SK-N-SH (cell line): Measurements from ENCODE around the gene SGPL1. TPM values are rescaled to one million over a fixed set of nuclear protein-coding genes. Genes with fewer than 3 reads are reported as not detected.

Experiments used
- CTCF ChIA-PET: fragments of 300-600, 350-600 bp; formaldehyde crosslinking; extraction: SDS; loops from one replicate; lab custom pipeline; 2021; lab: Yijun Ruan, JAX
- POLR2A ChIA-PET: fragments of 350-600 bp; sonication (Branson Sonifier 250); formaldehyde crosslinking; extraction: SDS; loops from one replicate; lab custom pipeline; 2020; ENCODE audit warnings: antibody characterized with exemption, inconsistent platforms; lab: Yijun Ruan, JAX
- DNase-seq: peaks from one replicate; pipeline ENCODE4 v3.0.0; 2012
- H2AFZ ChIP-seq: fragments of 200-600 bp; sonication (generic); 2 replicates; pipeline ENCODE4 v1.8.1; 2016; ENCODE audit warnings: antibody characterized with exemption, mild to moderate bottlenecking, low read depth
- H3F3A ChIP-seq: fragments of 200-600 bp; sonication (generic); replicated peaks from 2 replicates; pipeline ENCODE3; 2016; ENCODE audit warnings: antibody characterized with exemption, mild to moderate bottlenecking; ENCODE audit not compliant: insufficient read depth
- H3K27ac ChIP-seq, 2 experiments: fragments of 200-500 bp in 1 of 2; fragments of 200-600 bp in 1 of 2; sonication (Bioruptor generic) in 1 of 2; sonication (generic), shearing (Covaris generic) in 1 of 2; 2 replicates each; pipeline versions ENCODE4 v1.5.1 to v1.6.1; 2014 to 2016; ENCODE audit warnings: low read depth in 2 of 2, inconsistent platforms in 1 of 2, low read length in 1 of 2, mild to moderate bottlenecking in 1 of 2, mixed read lengths in 1 of 2
- H3K27me3 ChIP-seq: fragments of 200-600 bp; sonication (generic), shearing (Covaris generic); 2 replicates; pipeline ENCODE4 v1.6.1; 2016; ENCODE audit warnings: mixed run types; ENCODE audit not compliant: insufficient read depth
- H3K36me3 ChIP-seq, 2 experiments: fragments of 200-500 bp in 1 of 2; fragments of 200-600 bp in 1 of 2; sonication (Bioruptor generic) in 1 of 2; sonication (generic) in 1 of 2; replicated peaks in 1 of 2; 2 replicates each; pipeline versions ENCODE3 to v1.5.1; 2014 to 2016; ENCODE audit warnings: low read length in 1 of 2, mild to moderate bottlenecking in 1 of 2; ENCODE audit not compliant: insufficient read depth in 2 of 2, control insufficient read depth in 1 of 2
- H3K4me1 ChIP-seq, 2 experiments: fragments of 200-500 bp in 1 of 2; fragments of 200-600 bp in 1 of 2; sonication (Bioruptor generic) in 1 of 2; sonication (generic), shearing (Covaris generic) in 1 of 2; 2 replicates each; pipeline versions ENCODE4 v1.5.1 to v1.6.1; 2014 to 2016; ENCODE audit warnings: low read depth in 1 of 2, low read length in 1 of 2, mixed run types in 1 of 2; ENCODE audit not compliant: insufficient read depth in 2 of 2, control insufficient read depth in 1 of 2
- H3K4me2 ChIP-seq: fragments of 200-600 bp; sonication (generic), shearing (Covaris generic); 2 replicates; pipeline ENCODE4 v1.6.1; 2017; ENCODE audit warnings: mixed run types
- H3K4me3 ChIP-seq, 2 experiments: fragments of 200-500 bp in 1 of 2; fragments of 200-600 bp in 1 of 2; sonication (Bioruptor generic) in 1 of 2; sonication (generic), shearing (Covaris generic) in 1 of 2; 2 replicates each; pipeline versions ENCODE4 v1.5.1 to v1.8.1; 2014 to 2016; ENCODE audit warnings: low read depth in 2 of 2, inconsistent platforms in 1 of 2, low read length in 1 of 2, mild to moderate bottlenecking in 1 of 2, mixed read lengths in 1 of 2, moderate library complexity in 1 of 2
- H3K79me2 ChIP-seq: fragments of 200-600 bp; sonication (generic); 2 replicates; pipeline ENCODE4 v1.8.1; 2017; ENCODE audit warnings: mild to moderate bottlenecking; ENCODE audit not compliant: insufficient read depth
- H3K9ac ChIP-seq: fragments of 200-600 bp; sonication (generic); 2 replicates; pipeline ENCODE4 v1.6.1; 2017; ENCODE audit warnings: mixed run types
- H3K9me2 ChIP-seq: fragments of 200-600 bp; sonication (generic); 2 replicates; pipeline ENCODE4 v1.6.1; 2017; ENCODE audit warnings: mixed run types
- H3K9me3 ChIP-seq: fragments of 200-600 bp; sonication (generic); 2 replicates; pipeline ENCODE4 v1.6.1; 2017; ENCODE audit warnings: mixed run types, mild to moderate bottlenecking, moderate library complexity
- H4K20me1 ChIP-seq: fragments of 200-600 bp; sonication (generic); 2 replicates; pipeline ENCODE4 v1.6.1; 2017; ENCODE audit warnings: mild to moderate bottlenecking, mixed run types; ENCODE audit not compliant: insufficient read depth
- CHD2 ChIP-seq: fragments of 150-350 bp; IDR thresholded peaks from 2 replicates; pipeline ENCODE4 v1.6.1; 2018; ENCODE audit warnings: low read length; ENCODE audit not compliant: partially characterized antibody
- ELF1 ChIP-seq: IDR thresholded peaks from 2 replicates; pipeline ENCODE4 v1.4.0; 2012
- EZH2phosphoT487 ChIP-seq: fragments of 200-600 bp; sonication (generic); IDR thresholded peaks from 2 replicates; pipeline ENCODE4 v1.6.1; 2017; ENCODE audit warnings: low read depth, mixed run types, mild to moderate bottlenecking, antibody characterized with exemption, moderate library complexity, borderline replicate concordance
- FOXM1 ChIP-seq: IDR thresholded peaks from 2 replicates; pipeline ENCODE4 v1.4.0; 2012; ENCODE audit warnings: low read depth, mild to moderate bottlenecking
- GABPA ChIP-seq: IDR thresholded peaks from 2 replicates; pipeline ENCODE4 v1.4.0; 2012; ENCODE audit warnings: low read depth, mild to moderate bottlenecking
- GATA2 ChIP-seq: sonication (generic); formaldehyde crosslinking; IDR thresholded peaks from 2 replicates; pipeline ENCODE4 v1.5.0; 2020; ENCODE audit warnings: mild to moderate bottlenecking, missing genetic modification reagents
- MAX ChIP-seq: IDR thresholded peaks from 2 replicates; pipeline ENCODE4 v1.4.0; 2012; ENCODE audit warnings: low read depth
- MEF2A ChIP-seq: IDR thresholded peaks from 2 replicates; pipeline ENCODE4 v1.4.0; 2012; ENCODE audit warnings: low read depth, borderline replicate concordance
- NRF1 ChIP-seq: IDR thresholded peaks from 2 replicates; pipeline ENCODE4 v1.6.1; 2012; ENCODE audit warnings: low read depth, mild to moderate bottlenecking, low read length
- RAD21 ChIP-seq: IDR thresholded peaks from 2 replicates; pipeline ENCODE4 v1.6.1; 2012; ENCODE audit warnings: mild to moderate bottlenecking, low read length
- RFX5 ChIP-seq: IDR thresholded peaks from 2 replicates; pipeline ENCODE4 v1.6.1; 2012; ENCODE audit warnings: mild to moderate bottlenecking, improper control_type of control experiment, low read length
- SMC3 ChIP-seq: IDR thresholded peaks from 2 replicates; pipeline ENCODE4 v1.6.1; 2012; ENCODE audit warnings: low read depth, low read length, improper control_type of control experiment
- TAF1 ChIP-seq: IDR thresholded peaks from 2 replicates; pipeline ENCODE4 v1.6.1; 2012; ENCODE audit warnings: low read depth, mild to moderate bottlenecking, low read length, moderate library complexity, borderline replicate concordance
- TEAD4 ChIP-seq: IDR thresholded peaks from 2 replicates; pipeline ENCODE4 v1.4.0; 2012; ENCODE audit warnings: mild to moderate bottlenecking, borderline replicate concordance; ENCODE audit not compliant: insufficient read depth
- USF2 ChIP-seq: fragments of 150-350 bp; IDR thresholded peaks from 2 replicates; pipeline ENCODE4 v1.6.1; 2017; ENCODE audit warnings: antibody characterized with exemption, low read length, low read depth, borderline replicate concordance
- ZBTB33 ChIP-seq: IDR thresholded peaks from 2 replicates; pipeline ENCODE4 v1.4.0; 2012; ENCODE audit warnings: low read depth, borderline replicate concordance
- WGBS: methylation state at CpG from one replicate; pipeline ENCODE4 v1.1.6; 2017; ENCODE audit warnings: low lambda C conversion rate; 5-methylcytosine and 5-hydroxymethylcytosine counted together
- polyA plus RNA-seq, 3 experiments: library from polyadenylated mRNA; depleted of rRNA; stranded (reverse); fragments of >200 nt; gene quantifications; 2 replicates each; pipeline ENCODE4 v1.2.3, GENCODE V29; 2012
- TF ChIP-seq, protein P1 (sequence below): IDR thresholded peaks from 2 replicates; pipeline ENCODE4; 2012
- TF ChIP-seq, protein P2 (sequence below): IDR thresholded peaks from 2 replicates; pipeline ENCODE4 v1.6.1; 2012; ENCODE audit warnings: mild to moderate bottlenecking, low read depth, low read length, moderate library complexity
- TF ChIP-seq, protein P3 (sequence below): IDR thresholded peaks from 2 replicates; pipeline ENCODE4 v1.4.0; 2012; ENCODE audit warnings: low read depth, borderline replicate concordance

The SGPL1 gene
- polyA plus RNA-seq, 1 of the 3 experiments (the other 2 are of a cell fraction) = 11.8 TPM

GRCh38 chr10:70927189-70927943 lies 111.6 kb downstream of the SGPL1 start (continued):
- TF ChIP-seq MAX = no peak
- TF ChIP-seq, protein P1, sequence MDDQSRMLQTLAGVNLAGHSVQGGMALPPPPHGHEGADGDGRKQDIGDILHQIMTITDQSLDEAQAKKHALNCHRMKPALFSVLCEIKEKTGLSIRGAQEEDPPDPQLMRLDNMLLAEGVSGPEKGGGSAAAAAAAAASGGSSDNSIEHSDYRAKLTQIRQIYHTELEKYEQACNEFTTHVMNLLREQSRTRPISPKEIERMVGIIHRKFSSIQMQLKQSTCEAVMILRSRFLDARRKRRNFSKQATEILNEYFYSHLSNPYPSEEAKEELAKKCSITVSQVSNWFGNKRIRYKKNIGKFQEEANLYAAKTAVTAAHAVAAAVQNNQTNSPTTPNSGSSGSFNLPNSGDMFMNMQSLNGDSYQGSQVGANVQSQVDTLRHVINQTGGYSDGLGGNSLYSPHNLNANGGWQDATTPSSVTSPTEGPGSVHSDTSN = no peak

- Histone ChIP-seq H3K9ac (no peak overlapping the region), H3K36me3 (no peaks in the 10 kb centered on the region), H3K9me3 (no peaks in the 10 kb centered on the region), H2AFZ (no peak overlapping the region), H3K4me1 (peaks cover 5 to 27% of the 10 kb centered on the region in 2 experiments; a peak in 2 of 4 replicates), H3K79me2 (no peaks in the 10 kb centered on the region), H3K27me3 (no peaks in the 10 kb centered on the region; the same call in 1 of the 2 replicates), H3F3A (no peaks in the 10 kb centered on the region), H3K4me3 (no peak overlapping the region), H3K4me2 (no peak overlapping the region), H3K27ac (no peak overlapping the region), H4K20me1 (no peaks in the 10 kb centered on the region), H3K9me2 (no peaks in the 10 kb centered on the region)
- 65% methylated on average over 8 of the region's 8 CpGs for WGBS
- no peak for DNase-seq
- ChIA-PET CTCF (interaction anchor here (2.9 to 10.3 kb wide), 2 partner anchors 25 to 281 kb away, joined by 10 to 130 read pairs; no protein-coding TSS in a partner anchor), POLR2A (no interaction called here)
- TF ChIP-seq RAD21 (no peak), NRF1 (no peak), USF2 (no peak), ZBTB33 (no peak), TAF1 (no peak), GATA2 (CRISPR knock-in tag) (no peak), FOXM1 (no peak), ELF1 (no peak), GABPA (no peak), MAX (no peak), SMC3 (no peak), RFX5 (no peak), TEAD4 (no peak), EZH2phosphoT487 (no peak), CHD2 (no peak), MEF2A (no peak)
- TF ChIP-seq, protein P2, sequence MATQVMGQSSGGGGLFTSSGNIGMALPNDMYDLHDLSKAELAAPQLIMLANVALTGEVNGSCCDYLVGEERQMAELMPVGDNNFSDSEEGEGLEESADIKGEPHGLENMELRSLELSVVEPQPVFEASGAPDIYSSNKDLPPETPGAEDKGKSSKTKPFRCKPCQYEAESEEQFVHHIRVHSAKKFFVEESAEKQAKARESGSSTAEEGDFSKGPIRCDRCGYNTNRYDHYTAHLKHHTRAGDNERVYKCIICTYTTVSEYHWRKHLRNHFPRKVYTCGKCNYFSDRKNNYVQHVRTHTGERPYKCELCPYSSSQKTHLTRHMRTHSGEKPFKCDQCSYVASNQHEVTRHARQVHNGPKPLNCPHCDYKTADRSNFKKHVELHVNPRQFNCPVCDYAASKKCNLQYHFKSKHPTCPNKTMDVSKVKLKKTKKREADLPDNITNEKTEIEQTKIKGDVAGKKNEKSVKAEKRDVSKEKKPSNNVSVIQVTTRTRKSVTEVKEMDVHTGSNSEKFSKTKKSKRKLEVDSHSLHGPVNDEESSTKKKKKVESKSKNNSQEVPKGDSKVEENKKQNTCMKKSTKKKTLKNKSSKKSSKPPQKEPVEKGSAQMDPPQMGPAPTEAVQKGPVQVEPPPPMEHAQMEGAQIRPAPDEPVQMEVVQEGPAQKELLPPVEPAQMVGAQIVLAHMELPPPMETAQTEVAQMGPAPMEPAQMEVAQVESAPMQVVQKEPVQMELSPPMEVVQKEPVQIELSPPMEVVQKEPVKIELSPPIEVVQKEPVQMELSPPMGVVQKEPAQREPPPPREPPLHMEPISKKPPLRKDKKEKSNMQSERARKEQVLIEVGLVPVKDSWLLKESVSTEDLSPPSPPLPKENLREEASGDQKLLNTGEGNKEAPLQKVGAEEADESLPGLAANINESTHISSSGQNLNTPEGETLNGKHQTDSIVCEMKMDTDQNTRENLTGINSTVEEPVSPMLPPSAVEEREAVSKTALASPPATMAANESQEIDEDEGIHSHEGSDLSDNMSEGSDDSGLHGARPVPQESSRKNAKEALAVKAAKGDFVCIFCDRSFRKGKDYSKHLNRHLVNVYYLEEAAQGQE = no peak
- TF ChIP-seq, protein P3, sequence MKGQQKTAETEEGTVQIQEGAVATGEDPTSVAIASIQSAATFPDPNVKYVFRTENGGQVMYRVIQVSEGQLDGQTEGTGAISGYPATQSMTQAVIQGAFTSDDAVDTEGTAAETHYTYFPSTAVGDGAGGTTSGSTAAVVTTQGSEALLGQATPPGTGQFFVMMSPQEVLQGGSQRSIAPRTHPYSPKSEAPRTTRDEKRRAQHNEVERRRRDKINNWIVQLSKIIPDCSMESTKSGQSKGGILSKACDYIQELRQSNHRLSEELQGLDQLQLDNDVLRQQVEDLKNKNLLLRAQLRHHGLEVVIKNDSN = no peak
- TF ChIP-seq, protein P1 = no peak
These were observed 112.4 kb downstream of the SGPL1 start for GRCh38 chr10:70928140-70928539.
